ENCODE measurements around the gene ZDHHC3. TPM values are rescaled to one million over a fixed set of nuclear protein-coding genes. Genes with fewer than 3 reads are reported as not detected.

The ZDHHC3 gene
- polyA plus RNA-seq, 1 of the 3 experiments (the other 2 are of a cell fraction) = 60.7 TPM

- TF ChIP-seq, protein P1, sequence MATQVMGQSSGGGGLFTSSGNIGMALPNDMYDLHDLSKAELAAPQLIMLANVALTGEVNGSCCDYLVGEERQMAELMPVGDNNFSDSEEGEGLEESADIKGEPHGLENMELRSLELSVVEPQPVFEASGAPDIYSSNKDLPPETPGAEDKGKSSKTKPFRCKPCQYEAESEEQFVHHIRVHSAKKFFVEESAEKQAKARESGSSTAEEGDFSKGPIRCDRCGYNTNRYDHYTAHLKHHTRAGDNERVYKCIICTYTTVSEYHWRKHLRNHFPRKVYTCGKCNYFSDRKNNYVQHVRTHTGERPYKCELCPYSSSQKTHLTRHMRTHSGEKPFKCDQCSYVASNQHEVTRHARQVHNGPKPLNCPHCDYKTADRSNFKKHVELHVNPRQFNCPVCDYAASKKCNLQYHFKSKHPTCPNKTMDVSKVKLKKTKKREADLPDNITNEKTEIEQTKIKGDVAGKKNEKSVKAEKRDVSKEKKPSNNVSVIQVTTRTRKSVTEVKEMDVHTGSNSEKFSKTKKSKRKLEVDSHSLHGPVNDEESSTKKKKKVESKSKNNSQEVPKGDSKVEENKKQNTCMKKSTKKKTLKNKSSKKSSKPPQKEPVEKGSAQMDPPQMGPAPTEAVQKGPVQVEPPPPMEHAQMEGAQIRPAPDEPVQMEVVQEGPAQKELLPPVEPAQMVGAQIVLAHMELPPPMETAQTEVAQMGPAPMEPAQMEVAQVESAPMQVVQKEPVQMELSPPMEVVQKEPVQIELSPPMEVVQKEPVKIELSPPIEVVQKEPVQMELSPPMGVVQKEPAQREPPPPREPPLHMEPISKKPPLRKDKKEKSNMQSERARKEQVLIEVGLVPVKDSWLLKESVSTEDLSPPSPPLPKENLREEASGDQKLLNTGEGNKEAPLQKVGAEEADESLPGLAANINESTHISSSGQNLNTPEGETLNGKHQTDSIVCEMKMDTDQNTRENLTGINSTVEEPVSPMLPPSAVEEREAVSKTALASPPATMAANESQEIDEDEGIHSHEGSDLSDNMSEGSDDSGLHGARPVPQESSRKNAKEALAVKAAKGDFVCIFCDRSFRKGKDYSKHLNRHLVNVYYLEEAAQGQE (IDR thresholded peaks at IDR 0.05; ENCODE audit: low read depth, low read length) = no peak
Observed at GRCh38 chr3:44981751-44982150, 5.8 kb upstream of the ZDHHC3 start (continued).

GRCh38 chr3:44981220-44981619 is 5.2 kb upstream of the ZDHHC3 start:
- TF ChIP-seq MAX (IDR thresholded peaks at IDR 0.05; ENCODE audit: low read depth) (no peak), YY1 (IDR thresholded peaks at IDR 0.05; ENCODE audit: low read depth) (no peak), ZBTB33 (IDR thresholded peaks at IDR 0.05; ENCODE audit: borderline replicate concordance, low read depth) (no peak), USF2 (IDR thresholded peaks at IDR 0.05; ENCODE audit: borderline replicate concordance, low read depth, low read length) (no peak), TCF12 (IDR thresholded peaks at IDR 0.05) (no peak)
- Histone ChIP-seq H3K9ac (no peak overlapping the region), H2AFZ (ENCODE audit: low read depth) (no peak overlapping the region), H3K4me1 (ENCODE audit: control insufficient read depth in 1 of 2, insufficient read depth in 2 of 2, low read depth in 1 of 2, low read length in 1 of 2) (peaks cover 7 to 12% of the 10 kb centered on the region in 2 experiments; a peak in 3 of 4 replicates), H3K9me2 (no peaks in the 10 kb centered on the region), H3K4me3 (ENCODE audit: low read depth in 2 of 2, low read length in 1 of 2) (no peak overlapping the region), H3K27ac (ENCODE audit: low read depth in 2 of 2, low read length in 1 of 2) (no peak overlapping the region), H3K36me3 (replicated peaks in 1 of 2; ENCODE audit: control insufficient read depth in 1 of 2, insufficient read depth in 2 of 2, low read length in 1 of 2) (peaks cover 0 to 7% of the 10 kb centered on the region in 2 experiments), H3K9me3 (no peaks in the 10 kb centered on the region), H4K20me1 (ENCODE audit: insufficient read depth) (peaks cover 8% of the 10 kb centered on the region; the same call in 1 of the 2 replicates), H3K4me2 (no peak overlapping the region), H3K79me2 (ENCODE audit: insufficient read depth) (peaks cover 91% of the 10 kb centered on the region), H3F3A (replicated peaks; ENCODE audit: insufficient read depth) (no peaks in the 10 kb centered on the region), H3K27me3 (ENCODE audit: insufficient read depth) (no peaks in the 10 kb centered on the region)
- ChIA-PET POLR2A (no interaction called here), CTCF (interaction anchor here (1.2 kb wide), 1 partner anchor 11 kb away, joined by 6 read pairs; no protein-coding TSS in a partner anchor)
- 100% methylated on average over 1 of the region's 1 CpG for WGBS (ENCODE audit: low lambda C conversion rate)
- no peak for DNase-seq

GRCh38 chr3:44974416-44974815 is 1.6 kb downstream of the ZDHHC3 start:
- peak overlapping the region; percentile 88 for H3K4me2 ChIP-seq
- H3K4me3 ChIP-seq (ENCODE audit: low read depth in 2 of 2, low read length in 1 of 2) = peak overlapping the region; percentile 95 to 97
- H3K9me2 ChIP-seq = no peaks in the 10 kb centered on the region
- H3K27me3 ChIP-seq (ENCODE audit: insufficient read depth) = no peaks in the 10 kb centered on the region
- H3K36me3 ChIP-seq (replicated peaks in 1 of 2; ENCODE audit: control insufficient read depth in 1 of 2, insufficient read depth in 2 of 2, low read length in 1 of 2) = peaks cover 0 to 2% of the 10 kb centered on the region in 2 experiments
- 86% methylated on average over 4 of the region's 4 CpGs for WGBS (ENCODE audit: low lambda C conversion rate)
- no peak for TF ChIP-seq EZH2phosphoT487 (IDR thresholded peaks at IDR 0.05; ENCODE audit: borderline replicate concordance, low read depth)
- no peaks in the 10 kb centered on the region for H3K9me3 ChIP-seq
- no peak overlapping the region for H3K27ac ChIP-seq (ENCODE audit: low read depth in 2 of 2, low read length in 1 of 2)
- CTCF ChIA-PET = interaction anchor here (1.1 to 4.2 kb wide), 2 partner anchors 60 to 468 kb away, joined by 4 to 19 read pairs; no protein-coding TSS in a partner anchor
- no peak overlapping the region for H2AFZ ChIP-seq (ENCODE audit: low read depth)
- peaks cover 7 to 25% of the 10 kb centered on the region in 2 experiments; a peak in 3 of 4 replicates for H3K4me1 ChIP-seq (ENCODE audit: control insufficient read depth in 1 of 2, insufficient read depth in 2 of 2, low read depth in 1 of 2, low read length in 1 of 2)
- H3K79me2 ChIP-seq (ENCODE audit: insufficient read depth) = peaks cover 94% of the 10 kb centered on the region
- peak overlapping the region; percentile 91; the same call in 1 of the 2 replicates for H3K9ac ChIP-seq
- no peaks in the 10 kb centered on the region for H4K20me1 ChIP-seq (ENCODE audit: insufficient read depth)
- H3F3A ChIP-seq (replicated peaks; ENCODE audit: insufficient read depth) = no peaks in the 10 kb centered on the region
- no peak for DNase-seq
- POLR2A ChIA-PET = no interaction called here
